SK-N-SH treated with all-trans-retinoic acid at 6 μM for 48 hours (cell line): ENCODE data around the gene SH3D19.

ENCODE experiments used
- ATAC-seq: fragments of 200-7000 bp; cut with Tn5 transposase; 3 replicates; pipeline ENCODE4 v1.9.1; 2020; ENCODE audit warnings: mild to moderate bottlenecking, moderate library complexity
- ARNTL ChIP-seq: fragments of 450-650 bp; formaldehyde crosslinking; IDR thresholded peaks from 2 replicates; pipeline ENCODE4 v1.5.0; 2020; ENCODE audit warnings: low read depth, mild to moderate bottlenecking, moderate library complexity, borderline replicate concordance
- BACH2 ChIP-seq: fragments of 250-450 bp; sonication (Bioruptor Pico); IDR thresholded peaks from 2 replicates; pipeline ENCODE4 v1.9.0; 2021; ENCODE audit warnings: mild to moderate bottlenecking, borderline replicate concordance
- CSDC2 ChIP-seq: fragments of 250-450 bp; sonication (Bioruptor Pico); IDR thresholded peaks from 2 replicates; pipeline ENCODE4 v1.5.0; 2020; ENCODE audit warnings: mild to moderate bottlenecking, moderate library complexity
- ESRRG ChIP-seq: fragments of 250-450 bp; sonication (Bioruptor Pico); IDR thresholded peaks from 2 replicates; pipeline ENCODE4 v1.6.1; 2021; ENCODE audit warnings: mild to moderate bottlenecking
- ISL1 ChIP-seq: fragments of 250-450 bp; sonication (Bioruptor Pico); IDR thresholded peaks from 2 replicates; pipeline ENCODE4 v2.1.2; 2022; ENCODE audit warnings: mild to moderate bottlenecking, moderate library complexity
- OSR1 ChIP-seq: fragments of 250-450 bp; sonication (Bioruptor Pico); IDR thresholded peaks from 2 replicates; pipeline ENCODE4 v1.8.0; 2022; ENCODE audit warnings: moderate library complexity, mild to moderate bottlenecking, inconsistent platforms
- PPARA ChIP-seq: fragments of 250-450 bp; sonication (Bioruptor Pico); IDR thresholded peaks from 2 replicates; pipeline ENCODE4 v1.5.0; 2020; ENCODE audit warnings: mild to moderate bottlenecking, borderline replicate concordance
- RARB ChIP-seq: fragments of 250-450 bp; sonication (Bioruptor Pico); IDR thresholded peaks from 2 replicates; pipeline ENCODE4 v1.8.0; 2021; ENCODE audit warnings: mild to moderate bottlenecking, moderate library complexity
- SNAI2 ChIP-seq: fragments of 250-450 bp; sonication (Bioruptor Pico); IDR thresholded peaks from 2 replicates; pipeline ENCODE4 v1.5.0; 2020; ENCODE audit warnings: mild to moderate bottlenecking, moderate library complexity
- TCF4 ChIP-seq: fragments of 250-450 bp; sonication (Bioruptor Pico); IDR thresholded peaks from 2 replicates; pipeline ENCODE4 v1.8.0; 2021; ENCODE audit warnings: mild to moderate bottlenecking, moderate library complexity, borderline replicate concordance
- TOX ChIP-seq: fragments of 250-450 bp; sonication (Bioruptor Pico); IDR thresholded peaks from 2 replicates; pipeline ENCODE4 v1.8.0; 2021; ENCODE audit warnings: mild to moderate bottlenecking, moderate library complexity, borderline replicate concordance
- ZC3H10 ChIP-seq: fragments of 250-450 bp; sonication (Bioruptor Pico); IDR thresholded peaks from 2 replicates; pipeline ENCODE4 v1.5.1; 2021; ENCODE audit warnings: mild to moderate bottlenecking, moderate library complexity
- ZFP3 ChIP-seq: fragments of 250-450 bp; sonication (Bioruptor Pico); IDR thresholded peaks from 2 replicates; pipeline ENCODE4 v1.5.0; 2020; ENCODE audit warnings: mild to moderate bottlenecking, moderate library complexity
- ZFP30 ChIP-seq: fragments of 450-650 bp; formaldehyde crosslinking; IDR thresholded peaks from 2 replicates; pipeline ENCODE4 v1.5.0; 2022; ENCODE audit warnings: mild to moderate bottlenecking, moderate library complexity
- ZNF565 ChIP-seq: fragments of 450-650 bp; formaldehyde crosslinking; conservative IDR thresholded peaks from 2 replicates; pipeline ENCODE4 v1.5.0; 2020; ENCODE audit warnings: low read depth, mild to moderate bottlenecking, moderate library complexity
- ZNF70 ChIP-seq: fragments of 450-650 bp; formaldehyde crosslinking; IDR thresholded peaks from 2 replicates; pipeline ENCODE4 v1.5.0; 2020; ENCODE audit warnings: mild to moderate bottlenecking, moderate library complexity
- ZNF8 ChIP-seq: fragments of 450-650 bp; formaldehyde crosslinking; IDR thresholded peaks from 2 replicates; pipeline ENCODE4 v1.5.0; 2020; ENCODE audit warnings: mild to moderate bottlenecking, moderate library complexity
- TF ChIP-seq, protein P1 (sequence below): fragments of 250-450 bp; sonication (Bioruptor Pico); IDR thresholded peaks from 2 replicates; pipeline ENCODE4 v1.5.1; 2021; ENCODE audit warnings: mild to moderate bottlenecking, moderate library complexity
- TF ChIP-seq, protein P2 (sequence below): fragments of 250-450 bp; sonication (Bioruptor Pico); IDR thresholded peaks from 2 replicates; pipeline ENCODE4 v1.5.1; 2020; ENCODE audit warnings: low read depth, mild to moderate bottlenecking, moderate library complexity
- TF ChIP-seq, protein P3 (sequence below): fragments of 250-450 bp; sonication (Bioruptor Pico); IDR thresholded peaks from 2 replicates; pipeline ENCODE4 v1.5.0; 2020; ENCODE audit warnings: mild to moderate bottlenecking, moderate library complexity
- TF ChIP-seq, protein P4 (sequence below): fragments of 250-450 bp; sonication (Bioruptor Pico); IDR thresholded peaks from 2 replicates; pipeline ENCODE4 v1.8.0; 2020; ENCODE audit warnings: mild to moderate bottlenecking, moderate library complexity, borderline replicate concordance
- TF ChIP-seq, protein P5 (sequence below): fragments of 250-450 bp; sonication (Bioruptor Pico); IDR thresholded peaks from 2 replicates; pipeline ENCODE4 v1.8.0; 2021; ENCODE audit warnings: low read depth, mild to moderate bottlenecking, moderate library complexity, borderline replicate concordance

SH3D19 gene

DNA sequence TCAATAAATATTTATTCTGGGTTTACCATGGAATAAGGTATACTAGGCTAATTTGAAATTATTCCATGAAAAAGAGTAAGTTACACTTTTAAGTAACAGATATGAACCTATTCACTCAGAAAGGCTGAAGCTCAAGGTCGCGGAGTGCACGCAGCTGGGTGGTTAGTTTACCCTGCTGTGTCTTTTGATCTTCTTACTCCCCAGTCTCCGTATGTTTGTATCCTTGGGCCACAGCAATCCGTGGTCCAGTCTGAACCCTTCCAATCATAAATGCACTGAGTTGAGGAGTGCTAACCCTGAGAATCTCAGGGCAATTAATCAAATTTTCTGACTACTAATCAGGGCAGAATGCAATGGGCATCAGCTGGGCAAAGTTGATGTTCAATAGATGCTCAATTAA is 192.1 kb downstream of the SH3D19 start:
- TF ChIP-seq ZNF70 (CRISPR knock-in tag), result no peak
- no peak for ATAC-seq

DNA sequence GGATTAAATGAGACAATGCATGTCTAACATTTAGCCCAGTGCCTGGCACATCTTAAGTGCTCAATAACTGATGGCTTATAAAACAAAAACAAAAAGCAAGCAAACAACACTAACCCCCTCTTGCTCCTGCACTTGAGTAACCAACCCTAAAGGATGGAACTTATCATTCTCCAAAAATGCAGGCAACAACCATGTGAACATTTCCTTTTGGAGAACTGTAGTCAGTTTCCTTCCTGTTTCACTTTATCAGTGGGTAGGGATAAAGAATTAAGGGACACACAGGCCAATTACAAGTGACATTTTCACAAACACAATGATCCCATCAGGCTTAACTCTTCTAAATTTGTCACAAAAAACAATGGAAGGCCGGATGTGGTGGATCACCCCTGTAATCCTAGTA is 195.6 kb downstream of the SH3D19 start:
- ATAC-seq, result no peak
- TF ChIP-seq TOX (CRISPR knock-in tag) (no peak), ZNF565 (CRISPR knock-in tag) (no peak), BACH2 (CRISPR knock-in tag) (no peak), ISL1 (no peak), SNAI2 (no peak), TCF4 (CRISPR knock-in tag) (no peak), RARB (CRISPR knock-in tag) (no peak), ESRRG (no peak), ZFP3 (CRISPR knock-in tag) (no peak), CSDC2 (CRISPR knock-in tag) (no peak), ZC3H10 (no peak), ARNTL (no peak), OSR1 (CRISPR knock-in tag) (no peak), PPARA (CRISPR knock-in tag) (no peak)
- TF ChIP-seq, protein P1, sequence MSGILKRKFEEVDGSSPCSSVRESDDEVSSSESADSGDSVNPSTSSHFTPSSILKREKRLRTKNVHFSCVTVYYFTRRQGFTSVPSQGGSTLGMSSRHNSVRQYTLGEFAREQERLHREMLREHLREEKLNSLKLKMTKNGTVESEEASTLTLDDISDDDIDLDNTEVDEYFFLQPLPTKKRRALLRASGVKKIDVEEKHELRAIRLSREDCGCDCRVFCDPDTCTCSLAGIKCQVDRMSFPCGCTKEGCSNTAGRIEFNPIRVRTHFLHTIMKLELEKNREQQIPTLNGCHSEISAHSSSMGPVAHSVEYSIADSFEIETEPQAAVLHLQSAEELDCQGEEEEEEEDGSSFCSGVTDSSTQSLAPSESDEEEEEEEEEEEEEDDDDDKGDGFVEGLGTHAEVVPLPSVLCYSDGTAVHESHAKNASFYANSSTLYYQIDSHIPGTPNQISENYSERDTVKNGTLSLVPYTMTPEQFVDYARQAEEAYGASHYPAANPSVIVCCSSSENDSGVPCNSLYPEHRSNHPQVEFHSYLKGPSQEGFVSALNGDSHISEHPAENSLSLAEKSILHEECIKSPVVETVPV (CRISPR knock-in tag), result no peak
- TF ChIP-seq, protein P2, sequence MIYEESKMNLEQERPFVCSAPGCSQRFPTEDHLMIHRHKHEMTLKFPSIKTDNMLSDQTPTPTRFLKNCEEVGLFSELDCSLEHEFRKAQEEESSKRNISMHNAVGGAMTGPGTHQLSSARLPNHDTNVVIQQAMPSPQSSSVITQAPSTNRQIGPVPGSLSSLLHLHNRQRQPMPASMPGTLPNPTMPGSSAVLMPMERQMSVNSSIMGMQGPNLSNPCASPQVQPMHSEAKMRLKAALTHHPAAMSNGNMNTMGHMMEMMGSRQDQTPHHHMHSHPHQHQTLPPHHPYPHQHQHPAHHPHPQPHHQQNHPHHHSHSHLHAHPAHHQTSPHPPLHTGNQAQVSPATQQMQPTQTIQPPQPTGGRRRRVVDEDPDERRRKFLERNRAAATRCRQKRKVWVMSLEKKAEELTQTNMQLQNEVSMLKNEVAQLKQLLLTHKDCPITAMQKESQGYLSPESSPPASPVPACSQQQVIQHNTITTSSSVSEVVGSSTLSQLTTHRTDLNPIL (CRISPR knock-in tag), result no peak
- TF ChIP-seq, protein P3, sequence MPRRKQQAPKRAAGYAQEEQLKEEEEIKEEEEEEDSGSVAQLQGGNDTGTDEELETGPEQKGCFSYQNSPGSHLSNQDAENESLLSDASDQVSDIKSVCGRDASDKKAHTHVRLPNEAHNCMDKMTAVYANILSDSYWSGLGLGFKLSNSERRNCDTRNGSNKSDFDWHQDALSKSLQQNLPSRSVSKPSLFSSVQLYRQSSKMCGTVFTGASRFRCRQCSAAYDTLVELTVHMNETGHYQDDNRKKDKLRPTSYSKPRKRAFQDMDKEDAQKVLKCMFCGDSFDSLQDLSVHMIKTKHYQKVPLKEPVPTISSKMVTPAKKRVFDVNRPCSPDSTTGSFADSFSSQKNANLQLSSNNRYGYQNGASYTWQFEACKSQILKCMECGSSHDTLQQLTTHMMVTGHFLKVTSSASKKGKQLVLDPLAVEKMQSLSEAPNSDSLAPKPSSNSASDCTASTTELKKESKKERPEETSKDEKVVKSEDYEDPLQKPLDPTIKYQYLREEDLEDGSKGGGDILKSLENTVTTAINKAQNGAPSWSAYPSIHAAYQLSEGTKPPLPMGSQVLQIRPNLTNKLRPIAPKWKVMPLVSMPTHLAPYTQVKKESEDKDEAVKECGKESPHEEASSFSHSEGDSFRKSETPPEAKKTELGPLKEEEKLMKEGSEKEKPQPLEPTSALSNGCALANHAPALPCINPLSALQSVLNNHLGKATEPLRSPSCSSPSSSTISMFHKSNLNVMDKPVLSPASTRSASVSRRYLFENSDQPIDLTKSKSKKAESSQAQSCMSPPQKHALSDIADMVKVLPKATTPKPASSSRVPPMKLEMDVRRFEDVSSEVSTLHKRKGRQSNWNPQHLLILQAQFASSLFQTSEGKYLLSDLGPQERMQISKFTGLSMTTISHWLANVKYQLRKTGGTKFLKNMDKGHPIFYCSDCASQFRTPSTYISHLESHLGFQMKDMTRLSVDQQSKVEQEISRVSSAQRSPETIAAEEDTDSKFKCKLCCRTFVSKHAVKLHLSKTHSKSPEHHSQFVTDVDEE, result no peak
- TF ChIP-seq, protein P4, sequence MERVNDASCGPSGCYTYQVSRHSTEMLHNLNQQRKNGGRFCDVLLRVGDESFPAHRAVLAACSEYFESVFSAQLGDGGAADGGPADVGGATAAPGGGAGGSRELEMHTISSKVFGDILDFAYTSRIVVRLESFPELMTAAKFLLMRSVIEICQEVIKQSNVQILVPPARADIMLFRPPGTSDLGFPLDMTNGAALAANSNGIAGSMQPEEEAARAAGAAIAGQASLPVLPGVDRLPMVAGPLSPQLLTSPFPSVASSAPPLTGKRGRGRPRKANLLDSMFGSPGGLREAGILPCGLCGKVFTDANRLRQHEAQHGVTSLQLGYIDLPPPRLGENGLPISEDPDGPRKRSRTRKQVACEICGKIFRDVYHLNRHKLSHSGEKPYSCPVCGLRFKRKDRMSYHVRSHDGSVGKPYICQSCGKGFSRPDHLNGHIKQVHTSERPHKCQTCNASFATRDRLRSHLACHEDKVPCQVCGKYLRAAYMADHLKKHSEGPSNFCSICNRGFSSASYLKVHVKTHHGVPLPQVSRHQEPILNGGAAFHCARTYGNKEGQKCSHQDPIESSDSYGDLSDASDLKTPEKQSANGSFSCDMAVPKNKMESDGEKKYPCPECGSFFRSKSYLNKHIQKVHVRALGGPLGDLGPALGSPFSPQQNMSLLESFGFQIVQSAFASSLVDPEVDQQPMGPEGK, result no peak

DNA sequence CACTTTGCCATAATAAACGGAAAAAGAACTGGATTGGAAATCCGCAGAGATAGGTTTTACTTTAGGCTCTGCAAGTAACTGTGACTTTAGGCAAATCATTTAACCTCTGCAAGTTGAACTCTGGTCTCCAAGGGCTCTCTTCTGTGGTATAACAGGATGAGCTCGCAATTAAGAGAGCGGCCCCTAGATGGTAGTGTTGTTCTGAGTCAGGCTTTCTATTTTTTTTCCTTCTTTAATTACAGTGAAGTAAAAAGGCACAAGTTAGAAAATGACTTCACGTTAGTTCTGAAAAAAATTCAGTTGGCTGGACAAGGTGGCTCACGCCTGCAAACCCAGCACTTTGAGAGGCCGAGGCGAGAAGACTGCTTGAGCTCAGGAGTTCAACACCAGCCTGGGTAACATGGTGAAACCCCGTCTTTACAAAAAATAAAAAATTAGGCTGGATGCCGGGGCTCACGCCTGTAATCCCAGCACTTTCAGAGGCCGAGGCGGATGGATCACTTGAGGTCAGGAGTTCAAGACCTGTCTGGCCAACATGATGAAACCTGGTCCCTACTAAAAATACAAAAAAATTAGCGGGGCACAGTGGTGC is 207.9 kb downstream of the SH3D19 start:
- TF ChIP-seq ZNF565 (CRISPR knock-in tag) (no peak), CSDC2 (CRISPR knock-in tag) (no peak)
- peak; percentile 84 for ATAC-seq

DNA sequence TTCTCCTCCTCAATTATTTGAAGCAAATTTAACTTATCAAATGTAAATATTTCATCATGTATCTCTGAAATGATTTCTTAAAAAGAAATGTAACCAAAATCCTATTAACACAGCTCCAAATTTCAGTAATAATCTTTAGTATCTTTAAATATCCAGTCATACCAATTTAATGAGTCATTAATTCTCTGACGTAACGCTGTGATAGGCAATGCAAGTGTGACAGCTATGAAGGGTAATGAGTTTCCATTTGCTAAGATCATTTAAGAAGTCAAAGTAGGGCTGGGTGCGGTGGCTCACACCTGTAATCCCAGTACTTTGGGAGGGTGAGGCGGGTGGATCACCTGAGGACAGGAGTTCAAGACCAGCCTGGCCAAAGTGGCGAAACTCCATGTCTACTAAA is 210.4 kb downstream of the SH3D19 start:
- no peak for ATAC-seq
- TF ChIP-seq PPARA (CRISPR knock-in tag), result no peak
- TF ChIP-seq, protein P3, result no peak
- TF ChIP-seq ZNF8 (CRISPR knock-in tag), result no peak
- TF ChIP-seq BACH2 (CRISPR knock-in tag), result no peak
- no peak for TF ChIP-seq ZFP30 (CRISPR knock-in tag)
- TF ChIP-seq, protein P1 (CRISPR knock-in tag), result no peak
- no peak for TF ChIP-seq RARB (CRISPR knock-in tag)
- TF ChIP-seq, protein P5, sequence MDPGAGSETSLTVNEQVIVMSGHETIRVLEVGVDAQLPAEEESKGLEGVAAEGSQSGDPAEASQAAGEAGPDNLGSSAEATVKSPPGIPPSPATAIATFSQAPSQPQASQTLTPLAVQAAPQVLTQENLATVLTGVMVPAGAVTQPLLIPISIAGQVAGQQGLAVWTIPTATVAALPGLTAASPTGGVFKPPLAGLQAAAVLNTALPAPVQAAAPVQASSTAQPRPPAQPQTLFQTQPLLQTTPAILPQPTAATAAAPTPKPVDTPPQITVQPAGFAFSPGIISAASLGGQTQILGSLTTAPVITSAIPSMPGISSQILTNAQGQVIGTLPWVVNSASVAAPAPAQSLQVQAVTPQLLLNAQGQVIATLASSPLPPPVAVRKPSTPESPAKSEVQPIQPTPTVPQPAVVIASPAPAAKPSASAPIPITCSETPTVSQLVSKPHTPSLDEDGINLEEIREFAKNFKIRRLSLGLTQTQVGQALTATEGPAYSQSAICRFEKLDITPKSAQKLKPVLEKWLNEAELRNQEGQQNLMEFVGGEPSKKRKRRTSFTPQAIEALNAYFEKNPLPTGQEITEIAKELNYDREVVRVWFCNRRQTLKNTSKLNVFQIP (CRISPR knock-in tag), result no peak
- TF ChIP-seq TCF4 (CRISPR knock-in tag), result no peak
- no peak for TF ChIP-seq ZFP3 (CRISPR knock-in tag)
- no peak for TF ChIP-seq TOX (CRISPR knock-in tag)
- no peak for TF ChIP-seq ZNF70 (CRISPR knock-in tag)
- TF ChIP-seq OSR1 (CRISPR knock-in tag), result no peak
- TF ChIP-seq ARNTL, result no peak
- no peak for TF ChIP-seq ISL1
- TF ChIP-seq ZNF565 (CRISPR knock-in tag), result no peak
